NCI-H2171 (cell line): ENCODE results near the gene LAPTM4A.
"Not testable (repeated sequence)": the region's sequence is repeated elsewhere in the genome, so short reads cannot be mapped to it uniquely, and the experiment has no call there.

Experiments
- DNase-seq: peaks from one replicate; lab custom pipeline; 2025; lab: John Stamatoyannopoulos, UW

Gene LAPTM4A

DNA sequence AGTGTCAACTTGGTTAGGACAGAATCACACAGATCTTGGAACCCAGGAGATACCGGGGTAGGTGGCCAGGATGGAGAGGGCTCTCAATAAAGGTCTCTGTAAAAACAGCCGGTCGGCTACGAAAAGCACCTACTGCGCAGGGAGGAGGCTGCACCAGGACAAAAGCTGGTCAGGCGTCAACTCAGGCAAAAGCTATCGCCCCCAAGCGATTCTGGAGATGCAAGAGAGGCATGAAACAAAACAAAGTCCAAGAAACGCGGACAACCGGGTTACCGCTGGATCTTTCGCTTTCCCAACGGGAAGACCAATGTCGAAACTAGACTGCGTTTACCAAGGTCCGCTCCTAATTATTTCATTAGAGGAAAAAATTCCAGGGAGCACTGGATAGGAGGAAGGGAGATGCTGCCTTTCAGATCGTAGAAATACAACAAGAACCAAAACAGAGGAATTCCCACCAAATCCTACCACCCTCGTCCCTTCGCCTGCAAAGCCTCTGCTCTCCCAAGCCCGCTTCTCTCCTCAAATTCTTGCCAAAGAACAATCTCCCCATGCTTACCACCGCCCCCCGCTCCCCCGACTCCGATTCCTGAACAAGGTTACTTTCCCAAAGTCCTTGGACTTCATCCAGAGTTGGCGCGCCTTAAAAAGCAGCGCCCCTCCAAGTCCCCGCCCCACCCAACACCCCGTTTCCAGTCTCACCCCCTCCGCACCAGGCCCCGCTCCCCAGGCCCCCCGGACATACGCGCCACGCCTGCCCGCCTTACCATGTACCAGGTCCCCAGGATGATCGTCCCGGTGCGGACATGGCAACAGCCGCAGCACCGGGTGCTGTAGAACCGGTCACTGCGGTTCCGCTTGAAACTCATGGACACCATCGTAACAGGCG is 539 bp downstream of the LAPTM4A start:
- no peak for DNase-seq

DNA sequence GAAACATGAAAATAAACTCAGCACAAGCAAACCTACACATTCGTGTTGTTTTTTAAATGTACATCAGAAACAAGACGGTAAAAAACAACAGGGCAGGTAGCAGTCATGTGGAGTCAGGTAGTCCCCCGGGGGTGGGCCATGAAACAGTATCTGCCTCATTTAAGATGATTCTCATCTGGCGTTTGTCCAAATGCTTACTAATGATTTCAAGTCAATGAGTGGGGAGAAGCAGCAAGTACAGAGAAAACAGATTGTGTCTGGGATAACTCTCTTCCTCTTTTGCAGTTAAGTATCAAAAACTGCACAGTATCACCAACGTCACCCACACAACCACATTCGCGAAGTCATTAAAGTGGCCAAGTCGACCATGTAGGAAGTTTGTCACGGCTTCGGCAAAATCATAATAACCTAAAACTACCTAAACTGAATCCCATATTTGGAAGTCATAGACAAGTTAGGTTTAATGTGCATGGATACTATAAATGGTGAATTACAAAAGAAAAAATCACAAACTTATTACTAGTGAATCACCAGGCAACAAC is 1.3 kb downstream of the LAPTM4A start:
- DNase-seq, result peak; percentile 98

DNA sequence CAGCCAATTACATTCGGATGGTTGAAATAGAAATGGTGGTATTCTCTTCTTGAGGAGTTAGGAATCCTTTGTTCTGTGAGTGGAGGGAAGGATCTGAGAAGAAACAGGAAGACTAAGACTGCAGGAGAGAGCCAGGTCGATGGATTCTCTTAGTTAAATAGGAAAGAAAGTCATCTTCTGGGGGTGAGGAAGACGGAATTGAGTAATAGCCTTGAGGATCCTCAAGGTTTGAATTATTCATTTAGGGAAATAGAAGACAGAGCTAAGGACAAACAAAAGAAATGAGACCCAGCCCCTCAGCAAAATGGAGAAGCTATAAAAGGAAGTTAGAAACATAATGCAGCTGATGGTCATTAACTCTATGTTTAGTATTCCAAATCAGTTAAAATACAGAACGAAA is 1.8 kb downstream of the LAPTM4A start:
- DNase-seq, result no peak

DNA sequence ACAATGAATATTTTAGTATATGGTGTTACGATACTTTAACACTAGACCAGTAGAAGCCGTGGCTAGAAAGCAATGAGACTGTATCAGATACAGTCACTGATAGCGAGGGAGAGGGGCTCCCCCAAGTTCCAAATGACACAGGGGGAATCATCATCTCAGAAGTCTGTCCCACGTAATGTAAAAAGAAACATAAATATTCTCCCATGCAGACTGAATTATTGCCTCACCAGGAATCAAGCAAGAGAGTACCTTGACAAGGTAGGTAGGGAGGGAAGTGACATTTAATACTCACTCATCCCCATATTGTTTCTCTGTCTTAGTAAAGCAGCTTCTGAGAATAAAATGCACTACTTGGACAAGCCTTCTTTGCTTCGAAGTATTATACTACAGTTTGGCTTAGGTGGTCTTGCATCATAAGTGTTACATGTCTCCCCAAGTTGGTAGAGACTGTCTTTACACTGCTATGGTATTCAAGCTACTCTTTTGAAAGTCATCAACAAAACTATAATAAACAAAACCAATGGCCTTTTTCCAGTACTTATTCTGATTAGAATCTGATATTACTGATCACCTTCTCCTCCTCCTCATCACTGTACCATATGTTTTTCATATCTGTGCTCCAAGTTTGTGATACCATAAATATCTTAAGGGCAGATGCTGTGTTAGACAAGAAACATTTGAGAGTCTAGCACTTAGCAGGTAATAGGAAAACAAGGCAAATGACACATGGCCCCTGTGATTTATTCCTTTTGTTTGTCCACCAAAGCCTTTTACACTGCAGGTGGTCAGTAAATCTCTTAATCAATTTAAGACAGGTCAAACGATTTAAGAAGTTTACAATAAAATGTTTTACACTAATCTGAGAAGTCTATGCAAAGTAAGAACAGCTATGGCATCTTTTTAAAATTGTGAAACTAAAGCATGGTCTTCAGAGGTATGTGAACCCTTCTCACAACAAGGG is 2.7 kb downstream of the LAPTM4A start:
- DNase-seq, result no peak

DNA sequence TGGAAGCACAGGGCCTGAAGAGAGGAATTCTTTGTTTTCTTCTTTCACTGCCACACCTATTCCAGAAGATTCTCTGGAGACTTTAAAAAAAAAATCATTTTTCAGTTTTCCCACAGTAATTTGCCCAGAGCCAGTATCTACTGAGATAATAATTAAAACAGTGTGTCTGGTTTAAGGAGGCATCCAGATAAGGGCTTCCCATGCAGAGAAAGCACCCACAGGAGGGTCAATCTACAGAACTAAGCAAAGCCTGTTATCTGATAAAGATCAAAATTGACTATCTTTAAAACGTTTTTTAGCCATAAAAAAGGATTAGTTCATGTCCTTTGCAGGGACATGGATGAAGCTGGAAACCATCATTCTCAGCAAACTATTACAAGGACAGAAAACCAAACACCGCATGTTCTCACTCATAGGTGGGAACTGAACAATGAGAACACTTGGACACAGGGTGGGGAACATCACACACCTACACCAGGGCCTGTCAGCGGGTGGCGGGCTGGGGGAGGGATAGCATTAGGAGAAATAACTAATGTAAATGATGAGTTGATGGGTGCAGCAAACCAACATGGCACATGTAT is 5.6 kb downstream of the LAPTM4A start:
- not testable (repeated sequence) for DNase-seq

DNA sequence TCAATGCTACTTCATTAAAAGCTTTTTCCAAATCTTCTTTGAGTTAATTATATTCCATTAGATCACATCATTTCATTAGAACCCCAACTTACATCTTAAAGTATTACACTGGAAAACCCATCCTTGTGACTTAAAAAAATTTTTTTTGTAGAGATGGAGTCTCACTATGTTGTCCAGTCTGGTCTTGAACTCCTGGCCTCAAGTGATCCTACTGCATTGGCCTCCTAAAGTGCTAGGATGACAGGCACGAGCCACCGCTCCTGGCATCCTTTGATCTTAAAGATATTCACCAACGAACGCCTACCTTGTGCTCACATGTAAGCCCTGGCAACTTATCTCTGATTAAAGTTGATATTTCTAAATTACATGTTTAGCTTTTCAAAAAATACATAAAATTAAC is 6.7 kb downstream of the LAPTM4A start:
- no peak for DNase-seq

DNA sequence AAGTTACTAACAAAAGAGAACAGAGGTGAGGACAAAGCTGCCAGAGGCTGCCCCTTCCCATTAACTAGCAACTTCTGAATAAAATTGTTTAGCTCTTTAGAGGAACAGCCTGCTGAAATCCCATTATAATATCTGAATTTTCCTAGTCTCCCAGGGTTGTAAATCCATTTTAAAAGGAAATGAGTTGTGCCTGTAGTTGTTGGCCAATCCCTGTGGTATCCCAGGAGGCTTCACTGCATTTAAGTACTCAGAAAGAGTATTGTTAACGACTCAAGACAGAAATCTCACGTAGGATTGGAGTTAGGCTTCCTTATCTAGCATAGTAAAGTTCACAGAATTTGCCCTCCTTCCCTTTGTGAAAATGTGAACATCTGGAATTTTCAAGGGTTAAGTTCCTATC is 8.9 kb downstream of the LAPTM4A start:
- no peak for DNase-seq

DNA sequence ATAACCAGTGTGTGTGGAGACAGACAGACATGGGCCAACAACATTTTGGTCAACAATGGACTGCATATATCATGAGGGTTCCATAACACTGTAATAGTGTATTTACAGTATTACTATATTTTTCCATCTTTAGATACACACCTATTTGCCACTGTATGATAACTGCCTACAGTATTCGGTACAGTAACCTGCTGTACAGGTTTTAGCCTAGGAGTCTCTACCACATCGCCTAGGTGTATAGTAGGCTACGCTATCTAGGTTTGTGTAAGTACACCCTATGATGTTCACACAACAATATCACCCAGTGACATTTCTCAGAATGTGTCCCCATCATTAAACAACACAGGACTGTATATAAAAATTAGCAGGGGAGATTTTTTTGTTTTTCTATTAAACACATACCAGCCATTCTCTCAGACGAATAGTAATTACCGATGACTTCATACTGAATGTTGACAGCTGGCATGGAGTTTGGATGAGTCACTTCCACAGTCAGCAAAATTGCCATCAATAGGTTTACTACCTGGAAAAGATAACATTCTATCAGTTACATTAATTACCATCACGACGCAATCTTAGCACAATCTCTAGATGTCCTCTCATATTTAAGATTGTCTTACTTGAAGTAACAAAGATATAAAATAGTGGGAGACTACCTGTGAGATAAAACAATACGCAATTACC is 10.8 kb downstream of the LAPTM4A start:
- DNase-seq, result no peak

DNA sequence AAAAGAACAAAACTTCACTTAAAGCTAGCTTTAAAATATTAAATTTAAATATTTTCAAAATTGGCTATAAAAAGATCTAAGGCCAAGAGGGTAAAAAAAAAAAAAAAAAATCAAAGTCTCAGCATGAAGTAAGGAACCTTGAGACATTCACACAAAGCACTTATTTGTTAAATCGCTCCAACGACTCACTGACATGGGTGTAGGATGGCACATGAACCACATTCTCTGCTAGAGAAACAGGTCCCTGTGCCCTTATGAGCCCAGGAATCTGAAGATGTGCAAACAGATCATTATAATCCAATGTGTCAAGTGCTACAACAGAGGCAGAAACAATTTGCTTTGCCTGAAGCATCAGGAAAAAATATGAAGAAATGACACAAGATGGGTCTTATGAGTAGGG is 13.8 kb downstream of the LAPTM4A start:
- no peak for DNase-seq

DNA sequence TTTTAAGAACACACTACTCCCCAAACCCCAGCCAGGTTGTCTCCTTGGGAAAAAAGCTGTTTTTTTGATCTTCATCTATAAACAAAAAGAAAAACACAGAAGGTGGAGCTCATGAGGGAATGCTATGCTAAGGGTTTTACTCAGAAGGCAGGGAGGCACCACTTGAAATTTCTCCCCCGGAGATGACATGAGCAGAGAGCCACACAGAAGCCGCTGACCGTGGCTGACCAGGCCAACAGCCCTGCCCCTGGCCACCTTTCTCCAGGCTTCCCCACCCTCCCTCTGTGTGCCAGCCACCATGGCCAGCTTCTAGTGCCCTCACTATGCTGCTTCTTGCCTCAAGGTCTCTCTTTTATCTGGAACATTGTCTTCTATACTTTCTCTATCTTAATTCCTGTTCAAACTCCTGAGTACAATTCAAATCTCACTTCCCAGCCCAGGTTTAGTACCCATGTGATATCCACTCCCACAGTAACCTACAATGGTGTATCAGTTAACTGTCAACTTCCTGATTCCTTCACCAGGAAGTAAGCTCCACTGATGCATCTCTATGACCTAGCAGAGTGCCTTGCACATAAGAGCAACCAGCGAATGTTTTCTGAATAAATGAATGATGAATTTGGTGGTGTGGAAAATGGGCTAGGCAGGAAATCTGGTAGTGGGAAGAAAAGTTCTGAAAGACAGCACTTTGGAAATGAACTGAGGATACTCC is 15.3 kb downstream of the LAPTM4A start:
- DNase-seq, result no peak

DNA sequence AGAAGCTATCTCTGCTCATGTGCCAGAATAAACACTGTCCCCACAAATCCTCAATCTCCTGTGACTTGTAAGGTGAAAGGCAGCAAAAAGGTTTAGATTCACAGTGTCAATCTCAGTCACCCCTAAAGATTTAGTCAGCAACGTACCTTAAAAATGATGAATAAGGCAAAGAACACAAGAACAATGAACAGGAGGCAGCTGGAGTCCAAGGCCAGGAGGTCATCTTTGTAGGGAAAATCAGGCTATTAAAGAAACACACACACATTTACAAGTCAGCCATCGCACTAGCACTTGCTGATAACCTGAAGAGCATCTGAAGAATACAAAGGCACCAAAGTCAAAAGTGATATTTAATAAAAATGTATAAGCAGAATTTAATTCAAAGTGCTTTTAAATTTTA is 16.6 kb downstream of the LAPTM4A start:
- no peak for DNase-seq

DNA sequence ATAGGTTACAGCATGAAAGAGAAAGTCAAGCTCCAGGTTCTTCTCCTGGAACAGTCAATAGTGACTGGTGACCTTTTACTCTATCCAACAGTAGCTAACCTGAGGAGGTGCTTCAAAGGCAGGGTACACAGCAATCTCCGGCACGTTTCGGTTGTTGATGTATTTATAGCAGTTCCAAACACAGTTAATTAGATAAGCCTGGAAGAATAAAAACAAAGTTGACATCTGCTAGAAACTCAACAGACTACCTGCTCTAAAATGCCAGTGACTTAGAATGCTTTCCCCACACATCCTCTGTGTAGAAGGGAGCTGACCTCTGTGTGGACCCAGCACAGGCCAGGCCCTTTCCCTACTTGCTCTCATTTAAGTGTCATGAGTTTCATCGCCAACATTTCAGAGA is 17.2 kb downstream of the LAPTM4A start:
- DNase-seq, result no peak

DNA sequence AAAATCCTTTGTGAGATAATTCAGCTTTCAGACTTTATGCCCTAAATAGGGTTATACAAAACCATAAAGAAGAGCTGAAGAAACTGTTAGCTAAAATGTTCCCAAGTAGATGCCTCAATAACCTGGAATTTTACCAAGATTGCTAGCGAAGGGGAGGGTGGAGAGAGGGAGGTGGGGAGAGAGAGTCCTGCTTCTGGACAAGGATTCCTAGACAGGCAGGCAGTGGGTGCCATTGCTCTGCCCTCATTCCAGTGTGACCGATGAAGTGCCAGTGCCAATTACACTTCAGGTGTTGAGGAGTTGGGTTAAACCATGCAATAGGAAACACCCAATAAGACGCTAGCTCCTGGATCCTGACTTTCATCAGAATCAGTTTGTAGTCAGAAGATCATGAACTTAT is 18.1 kb downstream of the LAPTM4A start:
- DNase-seq, result no peak

DNA sequence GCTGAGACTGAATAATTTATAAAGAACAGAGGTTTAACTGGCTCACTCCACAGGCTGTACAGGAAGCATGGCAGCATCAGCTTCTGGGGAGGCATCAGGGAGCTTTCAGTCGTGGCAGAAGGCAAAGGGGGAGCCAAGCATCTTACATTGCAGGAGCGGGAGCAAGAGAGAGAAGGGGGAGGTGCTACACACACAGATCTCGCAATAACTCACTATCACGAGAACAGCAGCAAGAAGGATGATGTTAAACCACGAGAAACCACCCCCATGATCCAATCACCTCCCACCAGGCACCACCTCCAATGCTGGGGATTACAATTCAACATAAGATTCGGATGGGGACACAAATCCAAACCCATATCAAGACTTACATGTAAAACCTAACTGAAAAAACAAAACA is 21.2 kb downstream of the LAPTM4A start:
- no peak for DNase-seq

DNA sequence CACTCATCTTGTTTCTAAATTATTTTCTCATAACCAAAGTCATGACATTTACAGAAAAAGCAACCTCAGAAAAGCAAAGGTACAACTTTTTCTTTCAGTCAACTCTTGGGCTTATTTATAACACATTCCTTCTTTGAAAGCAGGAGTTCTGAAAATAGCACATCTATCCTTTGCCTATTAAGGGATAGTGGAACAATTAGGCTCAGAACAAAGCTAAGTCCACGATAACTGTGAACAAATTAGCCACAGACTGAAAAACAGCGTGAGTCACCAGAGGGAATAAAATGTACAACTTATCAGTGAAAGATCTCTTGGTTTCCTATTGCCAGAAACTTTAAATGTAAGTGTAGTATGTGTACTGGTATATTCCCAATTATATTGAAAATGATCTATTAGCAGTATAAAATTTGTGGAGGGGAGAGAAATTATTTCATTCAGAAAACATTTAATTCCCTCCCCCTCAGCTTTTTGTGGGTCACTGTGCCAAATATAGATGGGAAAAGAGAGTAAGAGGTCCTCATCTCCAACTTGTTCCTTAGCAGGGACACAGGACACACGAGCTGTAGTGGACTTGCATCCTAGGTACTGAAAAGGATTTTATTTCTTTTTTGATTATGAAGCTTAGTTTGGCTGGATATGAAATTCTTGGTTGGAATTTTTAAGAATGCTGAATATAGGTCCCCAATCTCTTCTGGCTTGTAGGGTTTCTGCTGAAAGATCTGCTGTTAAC is 23.6 kb downstream of the LAPTM4A start:
- DNase-seq, result no peak

DNA sequence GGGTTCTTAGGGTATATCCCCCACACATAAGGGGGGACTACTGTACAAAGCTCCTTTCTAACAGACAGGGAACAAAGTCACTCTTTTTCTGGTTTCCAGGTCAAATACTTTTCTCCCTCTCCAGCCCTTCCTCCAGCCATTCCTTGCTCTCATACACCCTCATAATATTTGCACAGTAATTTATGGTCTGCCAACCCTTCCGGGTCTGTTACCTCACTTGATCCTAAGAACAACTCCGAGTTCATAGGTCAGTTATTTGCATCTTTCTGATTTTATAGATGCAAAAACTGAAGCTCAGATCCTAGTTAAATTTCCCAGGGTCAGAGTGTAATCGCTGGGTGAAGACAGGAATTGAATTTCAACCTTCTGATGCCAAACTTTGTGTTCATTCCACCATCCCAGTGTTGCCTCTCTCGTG is 24.2 kb downstream of the LAPTM4A start:
- no peak for DNase-seq

DNA sequence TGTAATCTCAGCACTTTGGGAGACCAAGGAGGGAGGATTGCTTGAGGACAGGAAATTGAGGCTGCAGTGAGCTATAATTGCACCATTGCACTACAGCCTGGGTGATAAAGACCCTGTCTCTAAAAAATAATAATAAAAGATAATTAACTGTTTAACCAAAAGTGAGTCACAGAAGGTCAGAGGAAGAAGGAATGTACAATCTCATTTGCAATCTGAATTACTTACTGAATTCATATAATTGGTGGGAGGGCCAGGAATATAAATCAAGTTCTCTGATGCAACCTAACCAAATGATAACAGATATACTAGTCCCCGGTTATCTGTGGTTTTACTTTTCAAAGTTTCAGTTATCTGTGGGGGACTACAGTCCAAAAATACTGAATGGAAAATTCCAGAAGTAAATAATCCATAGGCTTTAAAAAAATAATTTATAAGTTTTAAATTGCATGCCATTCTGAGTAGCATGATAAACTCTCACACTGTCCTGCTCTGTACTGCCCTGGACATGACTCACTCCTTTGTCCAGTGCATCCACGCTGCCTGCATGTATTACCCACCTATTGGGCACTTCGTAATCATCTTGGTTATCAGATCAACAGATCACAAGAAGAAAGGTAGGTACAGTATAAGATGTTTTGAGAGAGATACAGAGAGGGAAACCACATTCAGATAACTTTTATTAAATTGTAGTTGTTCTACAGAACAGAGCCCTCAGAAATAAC is 26.2 kb downstream of the LAPTM4A start:
- DNase-seq, result no peak

DNA sequence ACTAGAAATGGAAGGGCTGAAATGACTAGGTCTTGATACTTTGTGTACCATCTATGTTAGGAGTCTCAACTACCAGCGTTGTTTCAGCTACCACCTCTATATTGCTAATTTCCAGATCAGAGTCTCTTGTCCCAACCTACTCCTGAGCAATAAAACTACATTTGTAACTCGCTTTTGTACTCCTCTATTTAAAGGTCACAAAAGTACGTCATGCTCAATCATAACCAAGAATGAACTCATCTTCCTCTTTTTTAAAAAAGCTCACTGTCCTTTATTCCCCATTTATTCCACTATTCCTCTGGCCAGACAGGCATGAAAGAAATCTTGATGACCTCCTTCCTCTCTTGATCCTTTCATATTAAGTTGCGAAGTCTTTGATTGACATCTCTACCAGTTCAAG is 27.7 kb downstream of the LAPTM4A start:
- no peak for DNase-seq

DNA sequence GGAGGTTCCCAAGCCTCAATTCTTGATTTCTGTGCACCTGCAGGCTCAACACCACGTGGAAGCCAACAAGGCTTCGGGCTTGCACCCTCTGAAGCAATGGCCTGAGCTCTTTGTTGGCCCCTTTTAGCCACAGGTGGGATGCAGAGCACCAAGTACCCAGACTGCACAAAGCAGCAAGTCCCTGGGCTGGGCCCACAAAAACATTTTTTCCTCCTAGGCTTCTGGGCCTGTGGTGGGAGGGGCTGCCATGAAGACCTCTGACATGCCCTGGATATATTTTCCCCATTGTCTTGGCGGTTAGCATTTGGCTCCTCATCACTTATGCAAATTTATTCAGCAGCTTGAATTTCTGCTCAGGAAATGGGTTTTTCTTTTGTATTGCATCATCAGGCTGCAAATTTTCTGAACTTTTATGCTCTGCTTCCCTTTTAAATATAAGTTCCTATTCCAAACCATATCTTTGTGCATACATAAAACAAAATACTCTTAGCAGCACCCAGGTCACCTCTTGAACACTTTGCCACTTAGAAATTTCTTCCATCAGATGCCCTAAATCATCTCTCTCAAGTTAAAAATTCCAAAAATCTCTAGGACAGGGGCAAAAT is 29.9 kb downstream of the LAPTM4A start:
- no peak for DNase-seq
